Nephron progenitor cell (in vitro differentiated cells): ENCODE measurements around the gene P3H2.

Experiments used
- DNase-seq: peaks from one replicate; pipeline ENCODE4 v3.0.0; 2021
- H3K27ac Mint-ChIP-seq: 2 replicates; pipeline ENCODE4 v1.8.0; 2021; ENCODE audit warnings: mild to moderate bottlenecking, moderate library complexity, mixed read lengths
- H3K27me3 Mint-ChIP-seq: 2 replicates; pipeline ENCODE4 v1.8.0; 2021; ENCODE audit warnings: mild to moderate bottlenecking, low read depth, mixed read lengths; ENCODE audit not compliant: poor library complexity
- H3K36me3 Mint-ChIP-seq: 2 replicates; pipeline ENCODE4 v1.8.0; 2021; ENCODE audit warnings: low read depth, mixed read lengths
- H3K4me1 Mint-ChIP-seq: 2 replicates; pipeline ENCODE4 v1.8.0; 2021; ENCODE audit warnings: mixed read lengths
- H3K4me3 Mint-ChIP-seq: 2 replicates; pipeline ENCODE4 v1.8.0; 2021; ENCODE audit warnings: mild to moderate bottlenecking, moderate library complexity, mixed read lengths
- H3K9me3 Mint-ChIP-seq: 2 replicates; pipeline ENCODE4 v1.8.0; 2021; ENCODE audit warnings: mild to moderate bottlenecking, moderate library complexity, mixed read lengths
- TF ChIP-seq, protein P1 (sequence below): fragments of 200-600 bp; sonication (generic); IDR thresholded peaks from 2 replicates; pipeline ENCODE4 v1.5.0; 2021; ENCODE audit warnings: antibody characterized with exemption

P3H2 gene

DNA sequence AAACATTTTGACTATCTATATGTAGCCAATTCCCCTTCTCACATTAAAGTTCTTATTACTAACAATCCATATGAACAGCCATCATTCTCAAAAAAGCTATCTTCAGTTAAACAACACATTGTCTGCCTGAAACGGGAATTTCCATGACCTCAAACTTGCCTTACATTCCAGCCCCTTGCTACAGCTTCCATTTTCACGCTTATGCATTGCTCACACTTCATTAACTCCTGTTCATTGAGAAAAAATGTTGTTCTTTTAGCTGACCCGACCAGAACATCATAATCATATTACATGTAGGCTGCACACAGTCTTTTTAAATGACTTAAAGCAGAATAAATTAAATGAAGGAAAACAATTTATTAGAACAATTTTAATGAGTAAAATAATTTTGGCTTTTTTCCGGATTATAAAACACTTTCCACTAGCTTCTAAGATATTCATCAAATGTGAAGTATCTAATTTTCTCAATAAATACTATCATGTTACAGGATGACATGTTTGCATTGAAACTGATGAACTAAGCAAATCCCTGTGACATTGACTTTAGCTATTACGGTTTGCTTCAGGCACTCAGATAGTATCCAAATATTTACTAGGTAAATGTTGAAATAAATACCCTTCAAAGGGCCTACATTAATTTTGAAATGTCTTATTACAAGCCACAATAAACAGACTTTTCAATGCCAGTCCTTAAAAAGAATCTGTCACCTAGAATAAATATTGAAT is 49.9 kb downstream of the P3H2 start:
- no peak overlapping the region for H3K27ac Mint-ChIP-seq
- peaks cover 63% of the 10 kb centered on the region for H3K4me1 Mint-ChIP-seq
- no peak for DNase-seq
- H3K27me3 Mint-ChIP-seq: peaks cover 4% of the 10 kb centered on the region
- H3K36me3 Mint-ChIP-seq: peaks cover 20% of the 10 kb centered on the region
- peaks cover 11% of the 10 kb centered on the region for H3K9me3 Mint-ChIP-seq
- TF ChIP-seq, protein P1, sequence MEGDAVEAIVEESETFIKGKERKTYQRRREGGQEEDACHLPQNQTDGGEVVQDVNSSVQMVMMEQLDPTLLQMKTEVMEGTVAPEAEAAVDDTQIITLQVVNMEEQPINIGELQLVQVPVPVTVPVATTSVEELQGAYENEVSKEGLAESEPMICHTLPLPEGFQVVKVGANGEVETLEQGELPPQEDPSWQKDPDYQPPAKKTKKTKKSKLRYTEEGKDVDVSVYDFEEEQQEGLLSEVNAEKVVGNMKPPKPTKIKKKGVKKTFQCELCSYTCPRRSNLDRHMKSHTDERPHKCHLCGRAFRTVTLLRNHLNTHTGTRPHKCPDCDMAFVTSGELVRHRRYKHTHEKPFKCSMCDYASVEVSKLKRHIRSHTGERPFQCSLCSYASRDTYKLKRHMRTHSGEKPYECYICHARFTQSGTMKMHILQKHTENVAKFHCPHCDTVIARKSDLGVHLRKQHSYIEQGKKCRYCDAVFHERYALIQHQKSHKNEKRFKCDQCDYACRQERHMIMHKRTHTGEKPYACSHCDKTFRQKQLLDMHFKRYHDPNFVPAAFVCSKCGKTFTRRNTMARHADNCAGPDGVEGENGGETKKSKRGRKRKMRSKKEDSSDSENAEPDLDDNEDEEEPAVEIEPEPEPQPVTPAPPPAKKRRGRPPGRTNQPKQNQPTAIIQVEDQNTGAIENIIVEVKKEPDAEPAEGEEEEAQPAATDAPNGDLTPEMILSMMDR: no peak
- H3K4me3 Mint-ChIP-seq: no peak overlapping the region

GRCh38 chr3:190065204-190065603 is 55.5 kb downstream of the P3H2 start:
- Mint-ChIP-seq H3K4me3 (no peak overlapping the region), H3K9me3 (peaks cover 11% of the 10 kb centered on the region), H3K36me3 (peaks cover 20% of the 10 kb centered on the region), H3K27ac (peak overlapping the region; percentile 95), H3K4me1 (peaks cover 25% of the 10 kb centered on the region), H3K27me3 (no peaks in the 10 kb centered on the region)
- TF ChIP-seq, protein P1: no peak
- DNase-seq: no peak

GRCh38 chr3:190064659-190065058 is 56.0 kb downstream of the P3H2 start:
- H3K27me3 Mint-ChIP-seq: peaks cover under 1% of the 10 kb centered on the region
- peaks cover 19% of the 10 kb centered on the region for H3K36me3 Mint-ChIP-seq
- no peak for DNase-seq
- no peak overlapping the region for H3K4me3 Mint-ChIP-seq
- TF ChIP-seq, protein P1: no peak
- peaks cover 22% of the 10 kb centered on the region for H3K4me1 Mint-ChIP-seq
- peaks cover 11% of the 10 kb centered on the region for H3K9me3 Mint-ChIP-seq
- no peak overlapping the region for H3K27ac Mint-ChIP-seq

DNA sequence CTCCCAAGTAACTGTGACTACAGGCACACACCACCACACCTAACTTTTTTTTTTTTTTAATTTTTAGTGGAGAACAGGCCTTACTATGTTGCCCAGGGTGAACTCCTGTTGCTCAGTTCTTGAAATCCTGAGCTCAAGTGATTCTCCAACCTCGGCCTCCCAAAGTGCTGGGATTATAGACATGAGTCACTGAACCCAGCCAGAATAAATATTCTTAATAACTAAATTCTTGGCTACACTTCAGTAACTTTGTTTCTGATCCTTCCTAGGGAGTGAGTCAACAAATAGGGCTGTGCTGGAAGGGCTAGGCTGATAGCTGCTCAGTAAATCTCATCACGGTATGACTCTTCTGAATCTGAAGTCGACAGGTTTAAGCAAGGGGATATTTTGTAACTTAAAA is 56.6 kb downstream of the P3H2 start:
- Mint-ChIP-seq H3K27ac (no peak overlapping the region), H3K36me3 (peaks cover 15% of the 10 kb centered on the region), H3K27me3 (peaks cover 4% of the 10 kb centered on the region), H3K4me1 (peaks cover 22% of the 10 kb centered on the region), H3K9me3 (peaks cover 11% of the 10 kb centered on the region), H3K4me3 (no peak overlapping the region)
- no peak for DNase-seq
- TF ChIP-seq, protein P1: no peak

GRCh38 chr3:190063490-190063889 is 57.2 kb downstream of the P3H2 start:
- no peak for DNase-seq
- peaks cover 28% of the 10 kb centered on the region for H3K4me1 Mint-ChIP-seq
- TF ChIP-seq, protein P1: no peak
- H3K4me3 Mint-ChIP-seq: no peak overlapping the region
- H3K27me3 Mint-ChIP-seq: peaks cover 4% of the 10 kb centered on the region
- H3K27ac Mint-ChIP-seq: no peak overlapping the region
- peaks cover 15% of the 10 kb centered on the region for H3K36me3 Mint-ChIP-seq
- peaks cover 11% of the 10 kb centered on the region for H3K9me3 Mint-ChIP-seq

- Mint-ChIP-seq H3K9me3 (no peaks in the 10 kb centered on the region), H3K4me1 (peaks cover 43% of the 10 kb centered on the region), H3K36me3 (no peaks in the 10 kb centered on the region), H3K4me3 (no peak overlapping the region), H3K27ac (no peak overlapping the region), H3K27me3 (peaks cover 7% of the 10 kb centered on the region)
- TF ChIP-seq, protein P1: no peak
- no peak for DNase-seq
These were observed 60.4 kb downstream of the P3H2 start for GRCh38 chr3:190060192-190060775.
